Measurements from ENCODE around the gene RTL1.

DNA sequence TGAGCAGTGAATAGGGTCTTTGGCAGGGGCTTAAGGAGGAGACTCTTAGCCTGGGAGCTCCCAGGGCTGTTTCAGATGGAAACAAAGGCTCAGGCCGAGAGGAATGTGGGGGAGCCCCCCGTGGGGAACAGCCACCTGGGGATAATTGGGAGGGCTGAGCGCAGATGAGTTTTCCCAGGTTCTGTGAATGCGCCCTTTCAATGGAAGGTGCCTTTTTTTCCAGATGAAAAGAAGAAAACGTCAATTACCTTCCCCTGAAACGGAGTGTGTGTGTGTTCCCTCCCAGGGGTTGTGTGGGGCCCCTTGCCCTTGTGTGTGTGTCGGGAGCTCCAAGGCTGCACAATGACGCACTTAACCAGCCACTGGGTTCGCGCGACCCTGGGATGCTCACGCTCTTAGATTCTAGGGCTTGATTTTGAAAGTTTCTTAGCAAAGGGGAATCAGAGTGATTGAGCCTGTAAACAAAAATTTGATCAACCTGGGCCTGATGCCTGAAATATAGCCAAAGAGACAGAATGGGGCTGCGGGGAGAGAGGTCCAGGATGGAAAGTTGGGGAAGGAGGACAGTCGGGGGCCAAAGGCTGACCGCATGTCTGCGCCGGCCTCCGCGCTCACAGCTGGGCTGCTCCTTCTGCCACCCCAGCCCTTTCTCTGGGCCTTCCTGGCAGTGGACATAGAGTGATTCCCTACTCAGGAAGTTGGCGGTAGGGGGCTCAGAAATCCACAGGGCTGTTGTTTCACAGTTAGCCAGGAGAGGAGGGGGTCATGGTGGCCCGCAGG is 63.0 kb downstream of the RTL1 start:
- TF ChIP-seq, protein P1, sequence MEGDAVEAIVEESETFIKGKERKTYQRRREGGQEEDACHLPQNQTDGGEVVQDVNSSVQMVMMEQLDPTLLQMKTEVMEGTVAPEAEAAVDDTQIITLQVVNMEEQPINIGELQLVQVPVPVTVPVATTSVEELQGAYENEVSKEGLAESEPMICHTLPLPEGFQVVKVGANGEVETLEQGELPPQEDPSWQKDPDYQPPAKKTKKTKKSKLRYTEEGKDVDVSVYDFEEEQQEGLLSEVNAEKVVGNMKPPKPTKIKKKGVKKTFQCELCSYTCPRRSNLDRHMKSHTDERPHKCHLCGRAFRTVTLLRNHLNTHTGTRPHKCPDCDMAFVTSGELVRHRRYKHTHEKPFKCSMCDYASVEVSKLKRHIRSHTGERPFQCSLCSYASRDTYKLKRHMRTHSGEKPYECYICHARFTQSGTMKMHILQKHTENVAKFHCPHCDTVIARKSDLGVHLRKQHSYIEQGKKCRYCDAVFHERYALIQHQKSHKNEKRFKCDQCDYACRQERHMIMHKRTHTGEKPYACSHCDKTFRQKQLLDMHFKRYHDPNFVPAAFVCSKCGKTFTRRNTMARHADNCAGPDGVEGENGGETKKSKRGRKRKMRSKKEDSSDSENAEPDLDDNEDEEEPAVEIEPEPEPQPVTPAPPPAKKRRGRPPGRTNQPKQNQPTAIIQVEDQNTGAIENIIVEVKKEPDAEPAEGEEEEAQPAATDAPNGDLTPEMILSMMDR (IDR thresholded peaks at IDR 0.05; ENCODE audit: extremely low read depth in 1 of 2, insufficient read depth in 1 of 2, low read depth in 1 of 2, low read length in 2 of 2), result no peak
- TF ChIP-seq POLR2A (IDR thresholded peaks at IDR 0.05; ENCODE audit: low read depth, low read length) (no peak), EZH2 (IDR thresholded peaks at IDR 0.05; ENCODE audit: borderline replicate concordance, low read depth, low read length, severe bottlenecking) (no peak)

Data from endothelial cell of umbilical vein (primary cell).